Hypothalamus (tissue), 51 donors: Measurements from ENCODE around the gene XYLT2.
A peak's percentile ranks its signal among the peaks of the same experiment; 100 is the strongest.
"Not testable (repeated sequence)": the region's sequence is repeated elsewhere in the genome, so short reads cannot be mapped to it uniquely, and the experiment has no call there.

Experiments used
- DNase-seq, 51 donors: peaks; one replicate each; lab custom pipeline; 2025; lab: John Stamatoyannopoulos, UW

XYLT2 gene

DNA sequence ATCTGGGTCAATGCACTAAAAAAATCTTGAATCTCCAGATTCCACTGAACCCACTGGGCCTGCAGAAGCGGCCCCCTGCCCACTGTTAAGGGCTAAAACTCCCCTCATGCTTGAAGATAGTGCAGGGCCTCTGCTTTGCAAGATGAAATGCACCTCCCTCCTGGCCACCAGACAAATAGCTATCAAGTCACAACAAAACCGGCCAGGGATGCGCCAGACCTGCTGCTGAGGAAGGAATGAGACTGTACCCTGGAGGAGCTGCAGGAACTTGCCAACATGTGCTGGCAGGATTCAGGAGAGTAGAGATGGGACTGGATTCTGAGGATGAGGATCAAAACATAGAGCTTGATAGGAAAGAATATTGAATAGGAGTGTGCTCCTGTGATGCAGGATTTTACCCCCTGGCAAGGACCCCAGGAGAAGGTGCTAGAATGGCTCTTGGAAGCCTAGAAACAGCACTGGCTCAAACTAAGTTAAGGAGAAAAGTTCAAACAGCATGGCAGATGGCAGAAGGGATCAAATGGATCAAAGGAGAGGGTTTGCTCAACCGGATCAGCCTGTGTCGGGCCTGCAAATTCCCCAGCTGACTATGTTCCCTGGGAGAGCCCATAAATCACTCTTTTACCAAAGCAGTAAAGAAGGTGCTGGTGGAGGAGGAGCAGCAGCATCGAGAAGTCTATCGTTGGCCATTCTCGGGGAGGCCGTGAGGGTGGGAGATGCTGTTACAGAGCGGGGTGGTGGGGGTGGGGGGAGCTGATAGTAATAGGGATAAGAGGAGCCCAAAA is 27.2 kb upstream of the XYLT2 start:
- DNase-seq: no peak

DNA sequence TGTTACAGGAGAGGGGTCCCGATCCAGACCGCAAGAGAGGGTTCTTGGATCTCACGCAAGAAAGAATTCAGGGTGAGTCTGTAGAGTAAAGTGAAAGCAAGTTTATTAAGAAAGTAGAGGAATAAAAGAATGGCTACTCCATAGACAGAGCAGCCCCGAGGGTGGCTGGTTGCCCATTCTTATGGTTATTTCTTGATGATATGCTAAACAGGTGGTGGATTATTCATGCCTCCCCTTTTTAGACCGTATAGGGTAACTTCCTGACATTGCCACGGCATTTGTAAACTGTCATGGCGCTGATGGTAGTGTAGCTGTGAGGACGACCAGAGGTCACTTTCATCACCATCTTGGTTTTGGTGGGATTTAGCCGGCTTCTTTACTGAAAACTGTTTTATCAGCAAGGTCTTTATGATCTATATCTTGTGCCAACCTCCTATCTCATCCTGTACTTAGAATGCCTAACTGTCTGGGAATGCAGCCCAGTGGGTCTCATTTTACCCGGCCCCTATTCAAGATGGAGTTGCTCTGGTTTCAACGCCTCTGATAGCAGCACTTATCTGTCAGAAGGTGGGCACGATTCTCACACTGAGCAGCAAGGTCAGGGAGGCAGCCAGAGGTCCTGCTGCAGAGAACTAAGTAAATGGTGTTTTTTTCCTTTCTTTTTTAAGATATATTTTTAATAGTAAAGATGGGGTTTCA is 26.5 kb upstream of the XYLT2 start:
- no peak for DNase-seq

DNA sequence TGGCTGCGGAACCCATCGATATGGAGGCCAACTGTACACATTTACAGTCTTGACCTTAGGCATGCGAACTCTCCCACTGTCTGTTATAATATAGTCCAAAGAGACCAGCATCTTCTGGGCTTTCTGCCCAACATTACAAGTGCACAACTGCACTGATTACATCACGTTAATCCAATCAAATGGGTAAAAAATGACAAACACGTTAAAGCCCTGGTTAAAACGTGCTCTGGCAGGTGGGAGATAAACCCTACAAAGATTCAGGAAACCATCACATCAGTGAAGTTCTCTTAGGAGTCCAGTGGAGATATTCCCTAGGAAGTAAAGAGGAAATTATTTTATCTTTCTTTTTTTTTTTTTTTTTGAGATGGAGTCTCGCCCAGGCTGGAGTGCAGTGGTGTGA is 23.7 kb upstream of the XYLT2 start:
- DNase-seq: no peak

DNA sequence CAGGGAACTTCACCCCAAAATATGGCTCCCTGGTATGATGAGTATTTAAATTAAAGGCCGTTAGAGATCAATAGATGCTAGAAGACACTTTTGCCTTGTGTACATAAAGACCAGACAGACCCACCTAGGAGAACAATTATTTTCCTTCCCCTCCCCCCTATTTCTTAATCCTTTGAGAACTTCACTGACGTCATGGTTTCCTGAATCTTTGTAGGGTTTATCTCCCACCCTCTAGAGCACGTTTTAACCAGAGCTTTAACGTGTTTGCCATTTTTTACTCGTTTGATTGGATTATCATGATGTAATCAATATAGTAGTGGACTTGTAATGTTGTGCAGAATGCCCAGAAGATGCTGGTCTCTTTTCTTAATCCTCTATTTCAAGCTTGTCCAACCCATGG is 22.9 kb upstream of the XYLT2 start:
- no peak for DNase-seq

DNA sequence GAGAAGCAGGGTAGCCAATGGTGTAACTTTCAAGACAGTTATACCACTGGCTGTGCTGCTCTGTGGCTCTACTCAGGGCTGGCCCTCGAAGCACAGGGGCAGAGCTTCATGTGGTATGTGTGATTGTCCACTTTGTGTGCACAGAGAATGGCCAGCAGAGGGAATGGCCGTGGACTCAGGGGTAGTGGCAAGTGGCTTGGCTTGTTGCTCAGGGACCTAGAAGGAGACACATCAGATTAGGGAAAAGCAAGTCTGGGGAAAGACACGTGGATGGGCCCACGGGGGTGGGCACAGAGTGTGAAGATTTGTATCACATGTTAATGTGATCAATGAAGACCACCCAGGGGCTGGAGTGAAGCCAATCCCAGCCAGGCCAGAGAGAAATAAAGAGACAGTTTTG is 20.0 kb upstream of the XYLT2 start:
- DNase-seq: no peak

DNA sequence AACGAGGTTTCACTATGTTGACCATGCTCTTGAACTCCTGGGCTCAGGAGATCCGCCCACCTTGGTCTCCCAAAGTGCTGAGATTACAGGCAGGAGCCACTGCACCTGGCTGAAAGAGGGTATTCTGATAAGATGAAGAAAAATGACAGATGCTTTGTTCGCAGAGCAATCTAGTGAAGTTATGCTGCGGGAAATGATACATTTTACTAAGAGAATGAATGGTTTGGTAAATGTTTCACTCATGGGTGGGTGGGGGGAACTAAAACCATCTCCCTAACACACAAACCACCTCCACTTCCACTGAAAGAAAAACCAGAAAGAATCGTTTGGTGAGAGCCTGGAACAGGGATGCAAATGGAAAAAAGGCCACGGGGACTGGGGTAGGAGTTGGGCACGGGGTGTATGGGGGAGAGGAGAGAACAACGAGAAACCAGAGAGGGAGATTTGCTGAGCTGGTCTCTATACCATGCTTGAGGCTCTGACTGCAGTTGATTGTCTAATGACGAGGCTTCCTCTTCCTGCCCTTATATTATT is 19.0 kb upstream of the XYLT2 start:
- no peak for DNase-seq

DNA sequence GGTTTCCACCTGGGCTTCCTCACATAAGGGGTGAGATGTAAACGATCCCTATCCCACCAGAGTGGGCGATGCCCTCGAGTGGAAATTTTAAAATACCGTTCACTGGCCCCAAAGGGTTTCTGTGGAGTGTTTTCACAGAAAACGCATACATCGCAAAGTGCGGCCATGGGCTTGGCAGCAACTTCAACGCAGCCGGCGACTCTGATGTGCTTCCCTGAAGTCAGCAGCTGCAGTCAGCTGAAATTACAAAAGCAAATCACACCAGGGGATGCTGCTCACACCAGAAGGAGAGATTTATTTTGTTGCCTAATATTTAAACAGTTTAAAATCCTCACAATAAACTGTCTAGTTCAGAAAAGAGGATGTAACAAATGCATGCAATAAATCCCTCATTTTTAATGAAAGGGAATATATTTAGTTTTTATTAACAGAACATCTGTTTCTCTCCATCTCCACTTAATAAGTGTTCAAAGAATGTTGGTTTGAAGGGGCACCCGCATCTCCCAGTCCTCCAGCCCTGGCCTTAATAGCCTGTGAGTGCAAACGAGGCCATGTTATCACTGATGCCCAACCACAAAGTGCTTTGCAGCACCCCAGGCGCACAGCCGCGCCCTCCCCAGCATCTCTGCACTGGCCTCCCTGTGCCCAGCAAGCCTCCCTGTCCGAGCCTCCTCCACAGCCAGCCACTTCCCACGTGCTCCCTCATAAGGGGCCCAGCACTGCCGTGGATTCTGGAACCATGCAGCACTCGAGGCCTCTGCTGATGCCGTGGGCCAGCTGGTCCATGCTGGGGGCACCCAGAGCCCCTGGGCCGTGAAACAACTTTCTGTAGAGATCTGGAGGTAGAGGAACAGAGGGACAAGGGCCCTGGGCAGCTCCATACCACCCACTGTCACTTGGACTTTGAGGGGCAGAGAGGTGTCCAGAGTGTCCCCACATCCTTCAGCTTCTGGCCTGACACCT is 17.3 kb upstream of the XYLT2 start:
- no peak for DNase-seq

DNA sequence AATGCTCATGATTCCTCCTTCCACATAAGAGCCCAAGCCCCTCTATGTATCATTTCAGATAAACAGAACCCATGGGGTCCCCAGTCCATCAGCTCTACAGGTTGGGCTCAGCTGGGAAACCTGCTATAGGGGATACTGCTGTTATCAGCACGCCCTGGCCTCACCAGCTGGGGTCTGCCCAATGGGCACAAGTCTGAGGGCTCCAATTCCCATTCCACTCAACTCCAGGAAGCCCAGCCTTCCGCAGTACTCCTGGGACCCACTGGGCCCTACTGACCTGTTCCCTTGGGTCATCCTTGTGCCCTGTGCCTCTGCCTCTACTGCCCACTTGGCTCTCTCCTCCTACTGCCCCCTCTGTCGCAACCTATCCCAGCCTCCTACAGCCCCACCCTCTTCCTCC is 16.2 kb upstream of the XYLT2 start:
- no peak for DNase-seq

DNA sequence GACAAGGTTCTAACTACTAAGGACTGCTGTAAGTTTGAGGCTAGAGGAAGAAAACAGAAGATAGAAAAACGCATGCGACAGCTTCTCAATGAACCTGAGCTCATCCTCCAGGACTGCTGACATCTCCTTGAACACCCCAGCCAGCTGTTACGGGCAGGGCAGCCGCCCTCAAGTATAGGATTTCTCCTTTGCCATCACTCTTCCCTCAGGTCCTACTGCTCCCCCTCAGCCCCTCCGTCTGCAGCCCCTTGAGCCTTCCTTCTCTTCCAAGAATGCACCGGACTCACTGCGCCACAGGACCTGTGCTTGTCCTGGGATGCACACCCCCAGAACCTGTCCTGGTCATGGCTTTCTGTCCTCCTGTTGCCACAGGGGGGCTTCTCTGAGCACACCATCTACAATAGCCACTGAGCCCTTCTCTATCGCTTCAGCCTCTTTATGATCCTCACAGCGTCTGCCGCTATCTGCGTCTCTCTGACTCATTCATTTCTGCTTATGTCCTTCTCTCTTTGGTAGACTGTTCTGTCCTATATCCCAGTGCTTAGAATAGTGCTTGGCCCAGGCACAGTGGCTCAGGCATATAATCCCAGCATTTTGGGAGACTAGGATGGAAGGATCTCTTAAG is 15.7 kb upstream of the XYLT2 start:
- no peak for DNase-seq

DNA sequence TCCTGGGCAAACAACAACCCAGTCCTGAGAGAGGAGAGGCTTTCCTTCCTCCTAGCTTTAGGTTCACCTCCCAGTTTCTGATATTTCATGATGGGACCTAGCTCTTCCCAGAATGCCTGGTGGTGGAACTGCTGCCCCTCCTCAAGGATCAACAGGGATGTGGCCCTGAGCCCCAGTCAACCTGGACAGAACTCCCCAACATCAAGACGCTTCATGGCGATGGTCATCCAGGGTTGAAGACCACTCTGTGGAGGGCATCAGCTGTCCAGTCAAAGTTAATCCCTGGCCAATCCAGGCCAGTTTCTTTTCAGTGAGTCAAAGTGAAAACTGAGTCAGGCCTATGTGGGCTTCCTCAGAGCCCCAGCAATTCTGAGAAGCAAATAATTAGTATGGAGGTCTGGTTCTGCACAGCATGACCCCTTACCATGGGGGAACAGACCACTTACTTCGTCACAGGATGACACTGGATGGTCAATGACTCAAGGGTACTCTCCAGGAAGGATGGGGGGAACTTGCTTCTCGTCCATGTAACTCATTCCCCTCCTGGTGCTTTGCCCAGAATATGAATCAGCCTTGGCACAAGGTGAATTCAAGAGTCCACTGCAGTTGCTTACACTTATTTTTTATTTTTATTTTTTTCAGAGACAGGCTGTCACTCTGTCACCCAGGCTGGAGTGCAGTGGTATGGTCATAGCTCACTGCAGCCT is 14.7 kb upstream of the XYLT2 start:
- DNase-seq: no peak

DNA sequence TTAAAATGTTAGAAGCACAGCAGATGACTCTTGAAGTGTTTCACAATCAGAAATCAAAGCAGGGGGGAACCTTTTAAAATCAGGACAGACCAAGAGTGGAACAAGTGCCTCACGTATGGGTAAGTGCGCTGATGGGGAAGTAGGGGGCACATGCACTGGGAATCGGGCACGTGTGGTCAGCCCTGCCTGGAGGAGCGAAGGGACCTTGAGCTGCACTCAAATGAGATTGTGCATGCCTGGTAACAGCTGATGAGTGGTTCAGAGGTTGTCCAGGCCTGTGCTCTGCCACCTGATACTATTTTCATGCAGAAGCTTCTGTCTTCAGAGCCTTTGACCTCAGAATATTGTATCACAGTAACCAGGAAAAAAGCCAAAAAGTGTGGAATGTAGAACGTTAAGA is 13.7 kb upstream of the XYLT2 start:
- DNase-seq: no peak

DNA sequence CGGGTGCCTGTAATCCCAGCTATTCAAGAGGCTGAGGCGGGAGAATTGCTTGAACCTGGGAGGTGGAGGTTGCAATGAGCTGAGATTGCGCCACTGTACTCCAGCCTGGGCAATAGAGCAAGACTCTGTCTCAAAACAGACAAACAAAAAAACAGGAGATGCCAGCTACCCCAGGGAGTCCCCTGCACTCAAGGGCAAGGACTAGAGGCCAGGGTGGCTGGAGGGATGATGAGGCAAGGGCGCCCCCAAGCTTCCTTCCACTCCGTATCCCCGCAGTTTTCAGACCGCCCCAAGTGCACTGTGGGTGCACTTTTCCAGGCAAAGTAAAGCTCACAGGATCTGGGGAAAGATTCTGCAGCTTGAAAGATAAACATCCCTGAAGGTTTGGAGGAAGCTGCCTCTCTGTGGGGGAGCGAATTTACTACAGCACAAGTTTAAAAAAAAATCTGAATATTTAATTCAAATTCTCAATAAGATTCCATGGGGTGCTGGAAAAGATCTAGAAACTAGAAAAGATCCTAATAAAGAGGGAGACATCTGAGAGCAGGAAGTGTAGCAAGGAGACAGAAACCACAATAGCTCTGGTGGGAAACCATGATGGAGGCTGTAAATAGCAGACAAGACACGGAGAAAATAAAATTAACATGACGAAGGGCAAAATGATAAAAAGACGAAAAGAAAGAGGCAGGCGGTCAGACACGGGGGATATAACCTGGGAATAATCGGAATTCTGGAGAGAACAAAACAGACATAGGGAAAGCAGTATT is 12.5 kb upstream of the XYLT2 start:
- DNase-seq: not testable (repeated sequence)

DNA sequence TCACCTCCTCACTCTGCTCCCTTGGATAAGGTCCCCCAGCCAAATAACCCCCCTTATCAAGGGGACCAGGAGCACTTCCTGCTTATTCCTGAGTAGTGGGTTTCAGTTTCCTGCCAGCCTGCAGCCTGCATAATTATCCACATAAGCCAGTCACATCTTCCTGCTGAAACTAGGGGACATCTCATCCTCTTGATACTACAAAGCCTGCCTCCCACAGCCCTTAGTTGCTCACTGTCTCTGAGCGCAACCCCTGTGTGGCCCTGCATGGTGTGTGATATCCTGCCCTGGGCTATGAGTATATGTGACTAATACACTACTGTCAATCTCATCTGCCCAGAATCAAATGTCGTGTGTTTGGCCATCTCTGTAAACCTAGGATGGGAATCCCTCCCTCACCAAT is 8.0 kb upstream of the XYLT2 start:
- no peak for DNase-seq

DNA sequence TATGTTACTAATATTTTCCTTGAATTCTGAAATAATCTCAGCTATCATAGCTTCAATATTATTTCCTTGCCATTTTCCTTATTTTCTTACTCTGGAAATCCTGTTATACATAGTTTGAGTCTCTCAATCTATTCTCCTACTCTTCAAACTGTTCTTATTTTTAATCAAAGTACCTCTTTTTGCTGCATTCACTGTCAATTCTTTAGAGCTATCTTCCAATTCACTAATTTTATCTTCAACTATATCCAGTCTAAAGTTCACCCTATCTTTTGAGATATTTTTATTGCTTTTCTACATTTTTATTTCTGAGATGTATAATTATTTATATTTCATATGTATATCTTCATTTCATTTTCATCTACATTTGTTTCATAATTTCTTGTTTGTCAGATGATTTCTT is 7.3 kb upstream of the XYLT2 start:
- DNase-seq: no peak

DNA sequence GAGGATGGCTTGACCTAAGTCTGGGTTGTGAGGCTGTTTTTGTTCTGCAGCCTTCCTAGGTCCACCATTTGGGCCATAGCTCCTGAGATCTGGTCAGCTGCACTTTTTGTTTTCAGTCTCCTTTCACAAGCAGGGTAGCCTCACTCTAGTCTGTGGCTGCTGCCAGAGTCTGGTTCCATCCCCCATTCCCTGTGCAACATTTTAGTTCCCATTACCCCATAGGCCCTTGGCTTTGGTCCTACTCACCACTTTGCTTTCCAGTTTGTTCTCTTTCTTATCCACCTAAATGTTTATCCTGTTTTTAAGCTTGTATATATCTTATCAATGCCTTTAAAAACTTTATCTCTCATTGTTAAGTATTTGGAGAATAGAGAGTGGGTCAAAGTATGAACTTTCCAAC is 6.5 kb upstream of the XYLT2 start:
- no peak for DNase-seq

DNA sequence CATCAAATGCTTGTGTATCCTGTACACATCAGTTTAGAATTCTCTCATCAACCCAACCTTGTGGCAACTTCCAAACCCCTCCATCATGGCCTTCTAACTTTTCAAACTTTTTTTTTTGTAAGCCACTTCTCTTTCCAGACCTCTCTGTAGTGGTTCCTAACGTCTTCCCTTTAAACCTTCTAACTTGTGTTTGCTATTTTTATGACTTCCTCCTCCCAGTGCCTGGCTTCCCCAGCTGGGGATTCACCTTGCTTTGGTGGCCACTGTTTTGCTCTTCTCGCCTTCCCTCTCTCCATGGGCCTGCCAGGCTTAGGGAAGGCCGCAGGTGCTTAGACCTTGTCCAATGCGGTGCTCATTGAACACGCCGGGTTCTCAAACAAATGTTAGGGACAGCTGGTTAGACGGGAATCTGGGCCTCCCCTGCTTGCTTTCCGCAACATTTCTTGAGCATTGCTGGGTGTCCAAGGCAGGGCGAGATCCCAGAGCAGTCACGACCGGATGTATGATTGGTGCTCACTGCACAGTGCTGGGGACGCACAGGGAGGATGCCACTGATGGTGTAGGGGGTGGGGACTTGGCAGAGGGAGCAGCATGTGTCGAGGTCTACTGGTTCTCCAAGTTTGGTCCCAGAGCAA is 1.1 kb upstream of the XYLT2 start:
- no peak for DNase-seq

DNA sequence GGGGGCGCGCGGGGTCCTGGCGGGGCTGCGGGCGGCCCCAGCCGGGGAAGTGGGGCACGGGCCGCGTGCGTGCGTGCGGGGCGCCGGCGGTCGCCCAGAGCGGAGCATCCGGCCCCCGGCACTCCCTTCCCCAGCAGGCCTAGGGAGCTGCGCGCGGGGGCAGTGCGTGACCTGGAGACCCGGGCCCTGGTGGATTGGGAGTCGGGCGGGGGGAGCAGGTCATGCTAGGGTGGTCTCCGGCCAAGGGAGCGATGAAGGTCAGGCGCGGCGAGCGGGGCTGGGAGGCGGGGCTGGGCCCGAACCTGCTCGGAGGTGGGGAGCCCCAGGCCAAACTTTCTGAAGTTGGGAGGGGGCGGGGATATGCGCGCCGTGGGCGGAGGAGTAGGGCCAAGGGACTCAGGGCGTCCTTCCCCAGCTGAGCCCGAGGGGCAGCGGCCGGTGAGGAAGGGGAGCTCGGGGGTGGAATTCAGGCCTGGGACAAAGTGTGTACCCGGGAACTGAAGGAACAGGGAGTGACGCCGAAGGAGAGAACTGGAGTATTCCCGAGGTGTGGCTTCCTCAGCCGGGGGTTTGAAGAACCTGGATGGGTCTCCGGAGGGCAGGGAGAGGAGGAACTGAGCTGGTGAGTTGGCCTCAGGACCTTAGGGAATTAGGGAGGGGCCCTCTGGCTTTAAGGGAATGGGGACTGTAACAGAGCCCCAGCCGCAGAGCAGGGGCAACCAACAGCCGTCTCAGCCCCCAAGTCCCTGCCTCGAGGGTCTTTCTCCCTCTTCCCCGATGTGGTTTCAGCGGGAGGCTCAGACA is 589 bp downstream of the XYLT2 start:
- DNase-seq: peak in 10 of 51 donors; percentile 11 to 61 (median 40)
